ENCODE measurements around the gene MAGEB1. TPM values are rescaled to one million over a fixed set of nuclear protein-coding genes. Genes with fewer than 3 reads are reported as not detected.

The MAGEB1 gene
- total RNA-seq, 1 donor from 2014 or later: not detected

GRCh38 chrX:30283456-30284200, 36.7 kb downstream of the MAGEB1 start:
- no peak overlapping the region for H3K4me3 ChIP-seq
- no peaks in the 10 kb centered on the region for H3K27me3 ChIP-seq (ENCODE audit: low read depth)
- no peak for TF ChIP-seq CTCF (IDR thresholded peaks at IDR 0.05; ENCODE audit: borderline replicate concordance)
- H3K9me3 ChIP-seq (replicated peaks): no peaks in the 10 kb centered on the region
- intact Hi-C loops (cut with micrococcal nuclease): no loop called here
- no peaks in the 10 kb centered on the region for H3K36me3 ChIP-seq
- no peaks in the 10 kb centered on the region for H3K4me1 ChIP-seq
- no peak for DNase-seq
- no peak overlapping the region for H3K27ac ChIP-seq (replicated peaks)

GRCh38 chrX:30296408-30297254, 49.7 kb downstream of the MAGEB1 start:
- no peak overlapping the region for H3K4me3 ChIP-seq
- intact Hi-C loops (cut with micrococcal nuclease): no loop called here
- H3K27me3 ChIP-seq (ENCODE audit: low read depth): no peaks in the 10 kb centered on the region
- no peaks in the 10 kb centered on the region for H3K36me3 ChIP-seq
- TF ChIP-seq CTCF (IDR thresholded peaks at IDR 0.05; ENCODE audit: borderline replicate concordance): no peak
- H3K9me3 ChIP-seq (replicated peaks): no peaks in the 10 kb centered on the region
- no peaks in the 10 kb centered on the region for H3K4me1 ChIP-seq
- no peak overlapping the region for H3K27ac ChIP-seq (replicated peaks)
- DNase-seq: no peak

- intact Hi-C loops (cut with micrococcal nuclease): no loop called here
- H3K4me3 ChIP-seq: no peak overlapping the region
- no peaks in the 10 kb centered on the region for H3K27me3 ChIP-seq (ENCODE audit: low read depth)
- no peaks in the 10 kb centered on the region for H3K36me3 ChIP-seq
- no peak for TF ChIP-seq CTCF (IDR thresholded peaks at IDR 0.05; ENCODE audit: borderline replicate concordance)
- no peak for DNase-seq
- no peaks in the 10 kb centered on the region for H3K4me1 ChIP-seq
- H3K9me3 ChIP-seq (replicated peaks): no peaks in the 10 kb centered on the region
- no peak overlapping the region for H3K27ac ChIP-seq (replicated peaks)
These were observed 54.3 kb downstream of the MAGEB1 start for GRCh38 chrX:30301208-30301607.

Other genes with a start within 250 kb of the MAGEB1 start
- not detected for gene MAGEB2, start 31.6 kb upstream of the MAGEB1 start, total RNA-seq
- gene MAGEB3, start 16.5 kb upstream of the MAGEB1 start, total RNA-seq: not detected
- not detected for gene MAGEB4, start 5.1 kb upstream of the MAGEB1 start, total RNA-seq
- not detected for gene NR0B1, start 62.2 kb downstream of the MAGEB1 start, total RNA-seq